ENCODE measurements around the gene ARVCF. TPM values are rescaled to one million over a fixed set of nuclear protein-coding genes. Genes with fewer than 3 reads are reported as not detected.
A peak's percentile ranks its signal among the peaks of the same experiment; 100 is the strongest.

Gene ARVCF
- total and polyA plus RNA-seq, 9 of the 15 experiments (the other 6 are each of a cell fraction or from before 2014, with no cell fraction given): 0.03 to 97.4 (median 15.6) TPM

GRCh38 chr22:20043057-20043996 lies 26.7 kb upstream of the ARVCF start:
- Histone ChIP-seq H3K4me3 (no peak overlapping the region), H3K79me2 (ENCODE audit: control insufficient read depth, insufficient read depth, low read length) (peaks cover 3% of the 10 kb centered on the region; the same call in 1 of the 3 replicates), H4K20me1 (replicated peaks; ENCODE audit: control insufficient read depth, insufficient read depth, low read length) (no peaks in the 10 kb centered on the region; the same call in 1 of the 2 replicates), H2AFZ (ENCODE audit: low read depth, low read length) (no peak overlapping the region), H3K9ac (ENCODE audit: insufficient read depth in 1 of 2, low read depth in 2 of 2, low read length in 2 of 2) (peak overlapping the region in 1 of 2 experiments; percentile 75; a peak in 2 of 4 replicates), H3K9me1 (ENCODE audit: control insufficient read depth, insufficient read depth, low read length) (no peaks in the 10 kb centered on the region), H3K9me3 (replicated peaks; ENCODE audit: control insufficient read depth, insufficient read depth, low read depth, low read length) (peaks cover 9% of the 10 kb centered on the region), H3K27ac (ENCODE audit: extremely low read depth, low read depth, low read length) (no peak overlapping the region), H3K4me1 (replicated peaks in 1 of 2; ENCODE audit: control insufficient read depth in 2 of 2, insufficient read depth in 2 of 2, low read length in 2 of 2) (peaks cover 0 to 10% of the 10 kb centered on the region in 2 experiments; a peak in 2 of 5 replicates), H3K4me2 (ENCODE audit: insufficient read depth, low read length) (no peak overlapping the region), H3K36me3 (ENCODE audit: control insufficient read depth, insufficient read depth, low read length) (peaks cover 82% of the 10 kb centered on the region), H3K27me3 (ENCODE audit: control insufficient read depth in 2 of 2, insufficient read depth in 2 of 2, low read length in 2 of 2) (no peaks in the 10 kb centered on the region)
- WGBS (ENCODE audit: insufficient coverage, low coverage, missing lambda C conversion rate): 89% methylated on average over 26 of the region's 26 CpGs
- FAIRE-seq (no peak), DNase-seq (ENCODE audit: extremely low read depth in 1 of 4, low spot score in 3 of 4) (no peak), ATAC-seq (no peak)
- in situ Hi-C loops (cut with MboI): no loop called here
- intact Hi-C loops (cut with micrococcal nuclease): no loop called here
- no TSS peak for BruUV-seq (replicated peaks)
- CTCF ChIA-PET (ENCODE audit: low intra/inter-chr PET ratio): no interaction called here
- POLR2A ChIA-PET: interaction anchor here (0.7 to 4.3 kb wide), 7 partner anchors 8 to 27 kb away, joined by 3 to 26 read pairs (median 4); no protein-coding TSS in a partner anchor
- TF ChIP-seq ZNF124 (CRISPR knock-in tag; IDR thresholded peaks at IDR 0.05): peak; percentile 79; the same call in 1 of the 2 replicates
- TF ChIP-seq, protein P1, sequence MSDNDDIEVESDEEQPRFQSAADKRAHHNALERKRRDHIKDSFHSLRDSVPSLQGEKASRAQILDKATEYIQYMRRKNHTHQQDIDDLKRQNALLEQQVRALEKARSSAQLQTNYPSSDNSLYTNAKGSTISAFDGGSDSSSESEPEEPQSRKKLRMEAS (CRISPR knock-in tag; IDR thresholded peaks at IDR 0.05): peak; percentile 54; the same call in 1 of the 2 replicates
- TF ChIP-seq ZBTB1 (CRISPR knock-in tag; IDR thresholded peaks at IDR 0.05; ENCODE audit: borderline replicate concordance, low read depth): peak; percentile 37; the same call in 1 of the 2 replicates
- no peak for TF ChIP-seq CBFA2T3 (IDR thresholded peaks at IDR 0.05)
- TF ChIP-seq KDM5B (IDR thresholded peaks at IDR 0.05; ENCODE audit: insufficient replicate concordance, low read depth, low read length): no peak
- peak; percentile 15; the same call in 1 of the 2 replicates for TF ChIP-seq ZNF764 (CRISPR knock-in tag; IDR thresholded peaks at IDR 0.05; ENCODE audit: low read depth)
- TF ChIP-seq KLF16 (IDR thresholded peaks at IDR 0.05): no peak
- TF ChIP-seq SIRT6 (IDR thresholded peaks at IDR 0.05; ENCODE audit: low read depth, low read length): peak; percentile 50
- TF ChIP-seq, protein P2, sequence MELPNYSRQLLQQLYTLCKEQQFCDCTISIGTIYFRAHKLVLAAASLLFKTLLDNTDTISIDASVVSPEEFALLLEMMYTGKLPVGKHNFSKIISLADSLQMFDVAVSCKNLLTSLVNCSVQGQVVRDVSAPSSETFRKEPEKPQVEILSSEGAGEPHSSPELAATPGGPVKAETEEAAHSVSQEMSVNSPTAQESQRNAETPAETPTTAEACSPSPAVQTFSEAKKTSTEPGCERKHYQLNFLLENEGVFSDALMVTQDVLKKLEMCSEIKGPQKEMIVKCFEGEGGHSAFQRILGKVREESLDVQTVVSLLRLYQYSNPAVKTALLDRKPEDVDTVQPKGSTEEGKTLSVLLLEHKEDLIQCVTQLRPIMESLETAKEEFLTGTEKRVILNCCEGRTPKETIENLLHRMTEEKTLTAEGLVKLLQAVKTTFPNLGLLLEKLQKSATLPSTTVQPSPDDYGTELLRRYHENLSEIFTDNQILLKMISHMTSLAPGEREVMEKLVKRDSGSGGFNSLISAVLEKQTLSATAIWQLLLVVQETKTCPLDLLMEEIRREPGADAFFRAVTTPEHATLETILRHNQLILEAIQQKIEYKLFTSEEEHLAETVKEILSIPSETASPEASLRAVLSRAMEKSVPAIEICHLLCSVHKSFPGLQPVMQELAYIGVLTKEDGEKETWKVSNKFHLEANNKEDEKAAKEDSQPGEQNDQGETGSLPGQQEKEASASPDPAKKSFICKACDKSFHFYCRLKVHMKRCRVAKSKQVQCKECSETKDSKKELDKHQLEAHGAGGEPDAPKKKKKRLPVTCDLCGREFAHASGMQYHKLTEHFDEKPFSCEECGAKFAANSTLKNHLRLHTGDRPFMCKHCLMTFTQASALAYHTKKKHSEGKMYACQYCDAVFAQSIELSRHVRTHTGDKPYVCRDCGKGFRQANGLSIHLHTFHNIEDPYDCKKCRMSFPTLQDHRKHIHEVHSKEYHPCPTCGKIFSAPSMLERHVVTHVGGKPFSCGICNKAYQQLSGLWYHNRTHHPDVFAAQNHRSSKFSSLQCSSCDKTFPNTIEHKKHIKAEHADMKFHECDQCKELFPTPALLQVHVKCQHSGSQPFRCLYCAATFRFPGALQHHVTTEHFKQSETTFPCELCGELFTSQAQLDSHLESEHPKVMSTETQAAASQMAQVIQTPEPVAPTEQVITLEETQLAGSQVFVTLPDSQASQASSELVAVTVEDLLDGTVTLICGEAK (IDR thresholded peaks at IDR 0.05): no peak
- TF ChIP-seq, protein P2 (CRISPR knock-in tag; IDR thresholded peaks at IDR 0.05): 0 out of 2 replicates have a peak, but pooled peaks have one; percentile 19

Measured in K562 (cell line).